Colonic mucosa (tissue), 4 donors: ENCODE data around the gene PLXNA3. TPM values are rescaled to one million over a fixed set of nuclear protein-coding genes. Genes with fewer than 3 reads are reported as not detected.
A peak's percentile ranks its signal among the peaks of the same experiment; 100 is the strongest.

Experiments
- DNase-seq: peaks from one replicate; pipeline ENCODE4 v3.0.0-alpha.2; 2020
- H3K27ac ChIP-seq: fragments of 200-600 bp; one replicate; pipeline ENCODE4 v1.8.0; 2021
- H3K27me3 ChIP-seq: fragments of 200-600 bp; one replicate; pipeline ENCODE4 v1.8.0; 2021
- H3K36me3 ChIP-seq: fragments of 200-600 bp; one replicate; pipeline ENCODE4 v1.8.0; 2021
- H3K4me1 ChIP-seq: fragments of 200-600 bp; one replicate; pipeline ENCODE4 v1.8.0; 2021; ENCODE audit warnings: mild to moderate bottlenecking
- H3K4me3 ChIP-seq: fragments of 200-600 bp; one replicate; pipeline ENCODE4 v1.8.0; 2021
- H3K9ac ChIP-seq, 2 donors: one replicate each; pipeline ENCODE4 v1.7.0; 2013; ENCODE audit warnings: control low read depth in 2 of 2, low read depth in 2 of 2, low read length in 2 of 2
- H3K9me3 ChIP-seq: fragments of 200-600 bp; one replicate; pipeline ENCODE4 v1.8.0; 2021
- intact Hi-C: fragments of 100-400 bp; cut with DNase I; formaldehyde crosslinking; loops from one replicate; pipeline ENCODE4 v1.14.1; 2022
- total RNA-seq, 2 donors: library from RNA; stranded (reverse); fragmentation: NEBNext Ultra II Directional in 1 of 2; extraction: Animal tissue kit (Norgen Biotek cat#: 25700) in 1 of 2; gene quantifications; one replicate each; pipeline ENCODE4 v1.2.1, GENCODE V29; 2021
- TF ChIP-seq, protein P1 (sequence below): fragments of 200-600 bp; IDR thresholded peaks from one replicate; pipeline ENCODE4 v1.8.0; 2022; ENCODE audit warnings: antibody characterized with exemption, mild to moderate bottlenecking
- donor health status: healthy.
- donor health status: DM: no; HTN: no; CAD: no.
- donor health status: DM: no; HTN: no; CAD: no.

The PLXNA3 gene
- total RNA-seq, 2 donors from 2014 or later = 37.7 to 43.9 TPM

DNA sequence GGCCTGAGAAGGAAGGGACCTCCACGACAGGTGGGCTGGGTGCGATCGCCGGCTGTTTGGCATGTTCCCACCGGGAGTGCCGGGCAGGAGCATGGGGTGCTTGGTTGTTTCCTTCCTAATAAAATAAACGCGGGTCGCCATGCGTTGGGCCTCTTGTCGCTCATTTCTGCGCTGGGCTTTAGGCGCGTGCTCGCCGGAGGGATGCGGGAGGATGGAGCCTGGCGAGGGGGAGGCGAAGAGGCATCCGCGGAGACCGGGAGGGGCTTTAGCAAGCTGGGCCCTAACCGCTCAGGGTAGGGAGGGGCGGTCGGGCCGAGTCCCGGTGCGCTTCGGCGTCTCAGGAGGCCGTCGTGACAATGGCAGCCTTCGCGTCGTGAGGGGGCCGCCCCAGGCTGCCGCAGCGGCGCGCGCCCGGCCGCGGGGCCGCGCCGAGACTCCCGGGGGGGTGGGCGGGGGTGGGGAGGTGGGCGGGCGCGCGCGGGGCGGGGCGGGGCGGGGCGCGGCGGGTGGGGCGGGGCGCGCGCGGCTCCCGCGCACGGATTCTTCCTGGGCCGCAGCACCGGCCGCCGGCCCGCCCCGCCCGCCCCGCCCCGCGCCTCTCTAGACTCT, 21.6 kb upstream of the PLXNA3 start:
- TF ChIP-seq, protein P1, sequence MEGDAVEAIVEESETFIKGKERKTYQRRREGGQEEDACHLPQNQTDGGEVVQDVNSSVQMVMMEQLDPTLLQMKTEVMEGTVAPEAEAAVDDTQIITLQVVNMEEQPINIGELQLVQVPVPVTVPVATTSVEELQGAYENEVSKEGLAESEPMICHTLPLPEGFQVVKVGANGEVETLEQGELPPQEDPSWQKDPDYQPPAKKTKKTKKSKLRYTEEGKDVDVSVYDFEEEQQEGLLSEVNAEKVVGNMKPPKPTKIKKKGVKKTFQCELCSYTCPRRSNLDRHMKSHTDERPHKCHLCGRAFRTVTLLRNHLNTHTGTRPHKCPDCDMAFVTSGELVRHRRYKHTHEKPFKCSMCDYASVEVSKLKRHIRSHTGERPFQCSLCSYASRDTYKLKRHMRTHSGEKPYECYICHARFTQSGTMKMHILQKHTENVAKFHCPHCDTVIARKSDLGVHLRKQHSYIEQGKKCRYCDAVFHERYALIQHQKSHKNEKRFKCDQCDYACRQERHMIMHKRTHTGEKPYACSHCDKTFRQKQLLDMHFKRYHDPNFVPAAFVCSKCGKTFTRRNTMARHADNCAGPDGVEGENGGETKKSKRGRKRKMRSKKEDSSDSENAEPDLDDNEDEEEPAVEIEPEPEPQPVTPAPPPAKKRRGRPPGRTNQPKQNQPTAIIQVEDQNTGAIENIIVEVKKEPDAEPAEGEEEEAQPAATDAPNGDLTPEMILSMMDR = no peak
- no peak for DNase-seq
- Histone ChIP-seq H3K9me3 (no peaks in the 10 kb centered on the region), H3K4me1 (no peaks in the 10 kb centered on the region), H3K36me3 (no peaks in the 10 kb centered on the region), H3K9ac (peak overlapping the region; percentile 49 to 63), H3K27ac (peak overlapping the region; percentile 69), H3K27me3 (no peaks in the 10 kb centered on the region), H3K4me3 (peak overlapping the region; percentile 67)
- intact Hi-C loops = no loop called here

DNA sequence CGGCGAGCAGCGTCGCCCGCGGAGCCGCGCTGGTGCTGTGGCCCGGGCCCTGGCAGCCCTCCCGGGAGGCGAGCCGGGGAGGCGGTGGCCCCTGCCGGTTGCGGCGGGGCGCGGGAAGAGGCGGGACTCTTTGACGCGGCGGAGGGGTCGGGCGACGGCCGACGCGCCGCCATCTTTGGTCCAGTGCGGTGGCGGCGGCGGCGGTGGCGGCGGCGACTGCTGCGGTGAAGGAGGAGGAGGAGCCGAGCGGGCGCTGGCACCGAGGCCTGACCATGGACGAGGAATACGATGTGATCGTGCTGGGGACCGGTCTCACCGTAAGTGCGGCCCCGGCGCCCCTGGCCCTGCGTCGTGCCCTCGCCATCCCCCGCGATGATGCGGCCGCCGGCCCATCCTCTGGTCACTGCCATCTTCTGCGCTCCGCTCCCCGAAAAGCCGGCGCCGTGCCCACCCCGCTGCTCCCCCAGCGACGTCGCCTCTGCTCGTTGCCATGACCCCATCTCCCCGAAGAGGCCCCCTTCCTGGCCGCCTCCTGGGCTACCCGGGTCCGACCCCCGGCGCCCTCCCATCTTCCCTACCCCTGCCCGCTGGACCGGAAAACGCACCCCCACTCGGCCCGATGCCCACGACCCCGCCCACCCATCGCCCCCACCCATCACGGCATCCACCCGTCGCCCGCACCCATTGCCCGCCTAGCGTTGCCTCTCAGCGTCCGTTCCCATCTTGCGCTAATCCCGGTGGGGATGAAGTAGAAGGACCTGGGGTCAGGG, 20.9 kb upstream of the PLXNA3 start, which contains the start of gene GDI1:
Gene GDI1, plus strand, starts transcription at position 172 of the 770 bp plus-strand sequence. Its CDS starts 101 bp downstream, at position 273.
- no peaks in the 10 kb centered on the region for H3K4me1 ChIP-seq
- intact Hi-C loops = no loop called here
- TF ChIP-seq, protein P1 = no peak
- H3K27ac ChIP-seq = peak within 1 kb of the TSS; percentile 69
- peak within 1 kb of the TSS; percentile 67 for H3K4me3 ChIP-seq
- peak within 1 kb of the TSS; percentile 49 to 63 for H3K9ac ChIP-seq
- H3K9me3 ChIP-seq = no peaks in the 10 kb centered on the region
- no peaks in the 10 kb centered on the region for H3K36me3 ChIP-seq
- no peak for DNase-seq
- no peaks in the 10 kb centered on the region for H3K27me3 ChIP-seq

DNA sequence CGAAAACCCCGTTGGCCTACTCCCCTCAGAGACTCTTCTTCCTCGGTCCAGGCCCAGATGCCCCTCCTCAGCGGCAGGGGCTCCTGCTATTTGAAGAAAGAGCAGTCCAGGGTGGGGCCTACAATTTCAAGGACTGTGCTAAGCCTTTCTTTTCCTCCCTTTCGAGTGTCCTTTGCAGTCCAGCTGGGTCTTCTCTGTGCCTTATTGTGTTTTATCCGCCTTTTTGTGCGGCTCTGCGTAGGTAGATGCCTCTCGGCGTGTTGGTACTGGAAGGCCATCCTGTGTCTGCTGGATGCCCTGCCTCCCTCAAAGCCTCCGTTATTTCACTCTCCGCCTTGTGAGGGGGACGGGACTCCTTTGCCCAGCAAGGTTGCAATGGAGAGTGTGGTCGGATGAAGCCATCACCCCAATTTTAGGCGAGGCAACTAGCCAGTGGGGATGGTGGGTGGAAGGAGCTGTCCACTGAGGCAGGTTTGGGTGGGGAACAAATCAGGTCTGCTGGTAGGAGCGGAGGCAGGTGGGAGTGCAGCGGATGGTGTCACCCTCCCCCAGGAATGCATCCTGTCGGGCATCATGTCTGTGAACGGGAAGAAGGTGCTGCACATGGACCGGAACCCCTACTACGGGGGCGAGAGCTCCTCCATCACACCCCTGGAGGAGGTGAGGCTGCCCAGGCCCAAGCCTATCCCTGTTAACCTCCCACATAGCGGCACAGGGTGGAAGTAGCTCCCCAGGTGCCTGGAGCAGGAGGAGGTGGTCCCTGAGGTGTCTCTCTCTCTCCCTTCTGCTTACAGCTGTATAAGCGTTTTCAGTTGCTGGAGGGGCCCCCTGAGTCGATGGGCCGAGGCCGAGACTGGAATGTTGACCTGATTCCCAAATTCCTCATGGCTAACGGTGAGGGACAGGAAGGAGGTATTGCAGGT, 19.8 kb upstream of the PLXNA3 start:
- no peaks in the 10 kb centered on the region for H3K36me3 ChIP-seq
- no peaks in the 10 kb centered on the region for H3K4me1 ChIP-seq
- intact Hi-C loops = no loop called here
- peak overlapping the region in 1 of 2 donors; percentile 63 for H3K9ac ChIP-seq
- no peak overlapping the region for H3K27ac ChIP-seq
- H3K9me3 ChIP-seq = no peaks in the 10 kb centered on the region
- TF ChIP-seq, protein P1 = no peak
- no peak for DNase-seq
- H3K4me3 ChIP-seq = peak overlapping the region; percentile 67
- no peaks in the 10 kb centered on the region for H3K27me3 ChIP-seq

DNA sequence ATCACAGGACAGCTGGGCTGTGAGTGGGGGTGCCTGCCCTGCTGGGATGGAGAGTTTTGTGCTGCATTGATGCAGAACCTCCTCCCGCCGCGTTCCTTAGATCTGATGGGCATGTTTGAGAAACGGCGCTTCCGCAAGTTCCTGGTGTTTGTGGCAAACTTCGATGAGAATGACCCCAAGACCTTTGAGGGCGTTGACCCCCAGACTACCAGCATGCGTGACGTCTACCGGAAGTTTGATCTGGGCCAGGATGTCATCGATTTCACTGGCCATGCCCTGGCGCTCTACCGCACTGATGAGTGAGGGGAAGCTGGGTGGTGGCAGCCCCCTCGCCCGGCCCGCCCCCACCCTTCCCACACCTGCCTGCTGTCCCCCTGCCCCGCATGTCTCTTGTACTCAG, 18.2 kb upstream of the PLXNA3 start:
- no peaks in the 10 kb centered on the region for H3K4me1 ChIP-seq
- no peak overlapping the region for H3K4me3 ChIP-seq
- no peak for DNase-seq
- no peak overlapping the region for H3K9ac ChIP-seq
- TF ChIP-seq, protein P1 = no peak
- no peaks in the 10 kb centered on the region for H3K36me3 ChIP-seq
- no peaks in the 10 kb centered on the region for H3K27me3 ChIP-seq
- intact Hi-C loops = no loop called here
- H3K9me3 ChIP-seq = no peaks in the 10 kb centered on the region
- H3K27ac ChIP-seq = no peak overlapping the region
